Liver (tissue), 9 donors: ENCODE measurements around the gene AREL1. TPM values are rescaled to one million over a fixed set of nuclear protein-coding genes. Genes with fewer than 3 reads are reported as not detected.

ENCODE experiments used
- DNase-seq: peaks from one replicate; pipeline ENCODE4 v3.0.0-alpha.2; 2017; ENCODE audit warnings: low spot score
- H3K27ac ChIP-seq, 2 donors: one replicate each; pipeline ENCODE4 v1.7.0; 2013; ENCODE audit warnings: inconsistent platforms in 2 of 2, low read length in 2 of 2, control low read depth in 1 of 2, low read depth in 1 of 2, mild to moderate bottlenecking in 1 of 2
- H3K27me3 ChIP-seq, 4 donors: one replicate each; pipeline versions ENCODE4 v1.6.1 to v1.7.0; 2013; ENCODE audit warnings: low read length in 3 of 4, inconsistent platforms in 1 of 4, mild to moderate bottlenecking in 1 of 4, moderate library complexity in 1 of 4; ENCODE audit not compliant: control insufficient read depth in 4 of 4, insufficient read depth in 4 of 4
- H3K36me3 ChIP-seq, 4 donors: one replicate each; pipeline versions ENCODE4 v1.6.1 to v1.7.0; 2013; ENCODE audit warnings: low read length in 3 of 4, mild to moderate bottlenecking in 3 of 4, low read depth in 1 of 4, moderate library complexity in 1 of 4; ENCODE audit not compliant: control insufficient read depth in 4 of 4, insufficient read depth in 3 of 4
- H3K4me1 ChIP-seq, 4 donors: one replicate each; pipeline versions ENCODE4 v1.6.1 to v1.7.0; 2013; ENCODE audit warnings: low read length in 3 of 4, mild to moderate bottlenecking in 3 of 4, moderate library complexity in 1 of 4; ENCODE audit not compliant: control insufficient read depth in 4 of 4, insufficient read depth in 4 of 4
- H3K4me3 ChIP-seq, 3 donors: one replicate each; pipeline versions ENCODE4 v1.6.1 to v1.7.0; 2013; ENCODE audit warnings: low read length in 3 of 3, control low read depth in 1 of 3, low read depth in 1 of 3, mild to moderate bottlenecking in 1 of 3
- H3K9ac ChIP-seq, 2 donors: one replicate each; pipeline ENCODE4 v1.7.0; 2013; ENCODE audit warnings: low read length in 2 of 2, mild to moderate bottlenecking in 2 of 2, moderate library complexity in 2 of 2, control low read depth in 1 of 2, low read depth in 1 of 2
- H3K9me3 ChIP-seq, 4 donors: one replicate each; pipeline versions ENCODE4 v1.6.1 to v1.7.0; 2013; ENCODE audit warnings: low read length in 3 of 4; ENCODE audit not compliant: control insufficient read depth in 4 of 4
- EGR1 ChIP-seq, 2 donors: IDR thresholded peaks; 2 replicates each; pipeline ENCODE4 v1.6.1; 2016 to 2018; ENCODE audit warnings: antibody characterized with exemption in 2 of 2, low read depth in 2 of 2
- FOXA1 ChIP-seq: IDR thresholded peaks from 2 replicates; pipeline ENCODE4 v1.6.1; 2016; ENCODE audit warnings: antibody characterized with exemption
- FOXA2 ChIP-seq: IDR thresholded peaks from 2 replicates; pipeline ENCODE4 v1.6.1; 2016; ENCODE audit warnings: antibody characterized with exemption
- GABPA ChIP-seq, 2 donors: IDR thresholded peaks in 1 of 2; conservative IDR thresholded peaks in 1 of 2; 2 replicates each; pipeline ENCODE4 v1.6.1; 2016; ENCODE audit warnings: antibody characterized with exemption in 2 of 2, mild to moderate bottlenecking in 1 of 2, moderate library complexity in 1 of 2
- HNF4A ChIP-seq, 2 donors: conservative IDR thresholded peaks; 2 replicates each; pipeline ENCODE4 v1.6.1; 2016; ENCODE audit warnings: antibody characterized with exemption in 2 of 2, mild to moderate bottlenecking in 2 of 2
- HNF4G ChIP-seq: IDR thresholded peaks from 2 replicates; pipeline ENCODE4 v1.6.1; 2016; ENCODE audit warnings: antibody characterized with exemption
- JUND ChIP-seq, 2 donors: IDR thresholded peaks; 2 replicates each; pipeline ENCODE4 v1.6.1; 2016; ENCODE audit warnings: antibody characterized with exemption in 2 of 2
- MAX ChIP-seq: IDR thresholded peaks from 2 replicates; pipeline ENCODE4 v1.6.1; 2016; ENCODE audit warnings: antibody characterized with exemption
- NR2F2 ChIP-seq: IDR thresholded peaks from 2 replicates; pipeline ENCODE4 v1.6.1; 2016; ENCODE audit warnings: antibody characterized with exemption
- RAD21 ChIP-seq, 2 donors: IDR thresholded peaks; 2 replicates each; pipeline ENCODE4 v1.6.1; 2016; ENCODE audit warnings: antibody characterized with exemption in 2 of 2, mild to moderate bottlenecking in 2 of 2
- RXRA ChIP-seq, 2 donors: IDR thresholded peaks; 2 replicates each; pipeline ENCODE4 v1.6.1; 2017 to 2018; ENCODE audit warnings: antibody characterized with exemption in 2 of 2, mild to moderate bottlenecking in 1 of 2
- SP1 ChIP-seq: IDR thresholded peaks from 2 replicates; pipeline ENCODE4 v1.6.1; 2018; ENCODE audit warnings: antibody characterized with exemption, mild to moderate bottlenecking
- TAF1 ChIP-seq: conservative IDR thresholded peaks from 2 replicates; pipeline ENCODE4 v1.6.1; 2016; ENCODE audit warnings: antibody characterized with exemption, mild to moderate bottlenecking
- YY1 ChIP-seq: IDR thresholded peaks from 2 replicates; pipeline ENCODE4 v1.6.1; 2016; ENCODE audit warnings: antibody characterized with exemption, mild to moderate bottlenecking
- WGBS: extraction: QIAGEN DNeasy Blood & Tissue Kit; methylation state at CpG from one replicate; pipeline ENCODE4 v1.1.7; 2013; 5-methylcytosine and 5-hydroxymethylcytosine counted together
- polyA plus RNA-seq, 2 donors: library from polyadenylated mRNA; stranded (reverse) in 1 of 2; unstranded in 1 of 2; fragments of 200-250 nt in 1 of 2; fragments of >200 nt in 1 of 2; fragmentation: Nextera tagmentation in 1 of 2; extraction: Ambion mirVana in 1 of 2; gene quantifications; one replicate each; pipeline versions ENCODE4 v1.2.1 to v1.2.3, GENCODE V29; 2013 to 2015
- total RNA-seq, 2 donors: library from RNA; depleted of rRNA; stranded (reverse); fragments of >200 nt; gene quantifications; one replicate each; pipeline ENCODE4 v1.2.3, GENCODE V29; 2014
- TF ChIP-seq, protein P1 (sequence below): fragments of 150-350 bp; IDR thresholded peaks from 2 replicates; pipeline ENCODE4 v1.5.1; 2017; ENCODE audit warnings: improper control_type of control experiment, low read depth, low read length; ENCODE audit not compliant: missing input control
- TF ChIP-seq, protein P2 (sequence below): IDR thresholded peaks from 2 replicates; pipeline ENCODE4 v1.6.1; 2016; ENCODE audit warnings: antibody characterized with exemption
- TF ChIP-seq, protein P3 (sequence below): IDR thresholded peaks from 2 replicates; pipeline ENCODE4 v1.6.1; 2016; ENCODE audit warnings: antibody characterized with exemption
- TF ChIP-seq, protein P4 (sequence below): IDR thresholded peaks from 2 replicates; pipeline ENCODE4 v1.6.1; 2016; ENCODE audit warnings: antibody characterized with exemption, mild to moderate bottlenecking
- donor health status: healthy.
- donor health status: healthy.
- donor health status: healthy.
- donor health status: healthy.
- donor health status: healthy.

Gene AREL1
- total and polyA plus RNA-seq, 4 donors, result 5.6 to 26.6 (median 13.2) TPM

DNA sequence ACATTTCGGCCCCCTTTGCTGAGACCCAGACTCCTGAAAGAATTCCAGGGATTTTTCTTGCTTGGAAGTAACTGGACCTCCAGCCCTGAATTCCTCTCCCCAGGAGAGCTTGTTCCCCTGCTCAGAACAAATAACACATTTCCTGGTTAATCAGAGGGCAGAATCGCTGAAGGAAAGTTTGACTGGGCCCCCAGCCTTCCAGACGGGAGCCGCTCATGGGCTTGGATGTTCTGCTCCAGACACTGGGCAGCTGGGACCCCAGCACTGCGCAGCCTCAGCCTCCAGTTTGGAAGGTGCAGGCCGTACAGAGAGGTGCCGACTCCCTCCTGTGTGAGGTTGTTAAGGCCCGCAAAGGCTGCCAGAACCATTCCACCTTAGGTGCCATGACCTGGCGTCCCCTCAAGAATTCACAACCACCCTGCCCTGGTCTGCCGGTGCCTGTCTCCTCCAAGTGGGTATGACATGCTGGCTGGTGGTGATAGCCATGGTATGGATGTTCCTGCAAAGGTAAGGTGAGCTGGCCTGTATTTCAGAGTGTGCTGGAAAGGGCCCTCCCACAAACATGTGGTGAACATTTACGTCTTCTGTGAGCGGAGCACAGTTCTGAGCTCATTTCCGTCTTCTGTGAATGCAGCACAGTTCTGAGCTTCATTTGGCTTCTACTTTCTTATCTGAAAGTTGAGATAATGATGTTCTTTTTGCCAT lies 95.7 kb downstream of the AREL1 start:
- H3K4me3 ChIP-seq, result no peak overlapping the region
- H3K27me3 ChIP-seq, result no peaks in the 10 kb centered on the region
- H3K27ac ChIP-seq, result no peak overlapping the region
- no peaks in the 10 kb centered on the region for H3K9me3 ChIP-seq
- no peak for DNase-seq
- no peaks in the 10 kb centered on the region for H3K36me3 ChIP-seq
- H3K4me1 ChIP-seq, result peaks cover 9 to 20% (median 18%) of the 10 kb centered on the region in 4 donors
- no peak overlapping the region for H3K9ac ChIP-seq
- WGBS, result 93% methylated on average over 13 of the region's 13 CpGs
- TF ChIP-seq, protein P1, sequence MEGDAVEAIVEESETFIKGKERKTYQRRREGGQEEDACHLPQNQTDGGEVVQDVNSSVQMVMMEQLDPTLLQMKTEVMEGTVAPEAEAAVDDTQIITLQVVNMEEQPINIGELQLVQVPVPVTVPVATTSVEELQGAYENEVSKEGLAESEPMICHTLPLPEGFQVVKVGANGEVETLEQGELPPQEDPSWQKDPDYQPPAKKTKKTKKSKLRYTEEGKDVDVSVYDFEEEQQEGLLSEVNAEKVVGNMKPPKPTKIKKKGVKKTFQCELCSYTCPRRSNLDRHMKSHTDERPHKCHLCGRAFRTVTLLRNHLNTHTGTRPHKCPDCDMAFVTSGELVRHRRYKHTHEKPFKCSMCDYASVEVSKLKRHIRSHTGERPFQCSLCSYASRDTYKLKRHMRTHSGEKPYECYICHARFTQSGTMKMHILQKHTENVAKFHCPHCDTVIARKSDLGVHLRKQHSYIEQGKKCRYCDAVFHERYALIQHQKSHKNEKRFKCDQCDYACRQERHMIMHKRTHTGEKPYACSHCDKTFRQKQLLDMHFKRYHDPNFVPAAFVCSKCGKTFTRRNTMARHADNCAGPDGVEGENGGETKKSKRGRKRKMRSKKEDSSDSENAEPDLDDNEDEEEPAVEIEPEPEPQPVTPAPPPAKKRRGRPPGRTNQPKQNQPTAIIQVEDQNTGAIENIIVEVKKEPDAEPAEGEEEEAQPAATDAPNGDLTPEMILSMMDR, result no peak
- TF ChIP-seq FOXA1 (no peak), HNF4G (no peak), JUND (IDR thresholded peaks at IDR 0.05) (no peak), GABPA (IDR thresholded peaks at IDR 0.05 in 1 of 2, conservative IDR thresholded peaks at IDR 0.05 in 1 of 2) (no peak), YY1 (no peak)

GRCh38 chr14:74616507-74616906 lies 96.4 kb downstream of the AREL1 start:
- Histone ChIP-seq H3K4me3 (no peak overlapping the region), H3K4me1 (peaks cover 13 to 25% (median 24%) of the 10 kb centered on the region in 4 donors), H3K36me3 (no peaks in the 10 kb centered on the region), H3K27ac (no peak overlapping the region), H3K9ac (no peak overlapping the region), H3K27me3 (peaks cover 0 to 3% (median 0%) of the 10 kb centered on the region in 4 donors), H3K9me3 (no peaks in the 10 kb centered on the region)
- DNase-seq, result no peak
- 76% methylated on average over 4 of the region's 4 CpGs for WGBS
- TF ChIP-seq, protein P2, sequence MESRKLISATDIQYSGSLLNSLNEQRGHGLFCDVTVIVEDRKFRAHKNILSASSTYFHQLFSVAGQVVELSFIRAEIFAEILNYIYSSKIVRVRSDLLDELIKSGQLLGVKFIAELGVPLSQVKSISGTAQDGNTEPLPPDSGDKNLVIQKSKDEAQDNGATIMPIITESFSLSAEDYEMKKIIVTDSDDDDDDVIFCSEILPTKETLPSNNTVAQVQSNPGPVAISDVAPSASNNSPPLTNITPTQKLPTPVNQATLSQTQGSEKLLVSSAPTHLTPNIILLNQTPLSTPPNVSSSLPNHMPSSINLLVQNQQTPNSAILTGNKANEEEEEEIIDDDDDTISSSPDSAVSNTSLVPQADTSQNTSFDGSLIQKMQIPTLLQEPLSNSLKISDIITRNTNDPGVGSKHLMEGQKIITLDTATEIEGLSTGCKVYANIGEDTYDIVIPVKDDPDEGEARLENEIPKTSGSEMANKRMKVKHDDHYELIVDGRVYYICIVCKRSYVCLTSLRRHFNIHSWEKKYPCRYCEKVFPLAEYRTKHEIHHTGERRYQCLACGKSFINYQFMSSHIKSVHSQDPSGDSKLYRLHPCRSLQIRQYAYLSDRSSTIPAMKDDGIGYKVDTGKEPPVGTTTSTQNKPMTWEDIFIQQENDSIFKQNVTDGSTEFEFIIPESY, result no peak

GRCh38 chr14:74615735-74616134 lies 97.1 kb downstream of the AREL1 start:
- no peak overlapping the region for H3K27ac ChIP-seq
- peaks cover 13 to 29% (median 25%) of the 10 kb centered on the region in 4 donors for H3K4me1 ChIP-seq
- DNase-seq, result no peak
- H3K9me3 ChIP-seq, result no peaks in the 10 kb centered on the region
- H3K4me3 ChIP-seq, result no peak overlapping the region
- H3K9ac ChIP-seq, result no peak overlapping the region
- WGBS, result 95% methylated on average over 14 of the region's 14 CpGs
- peaks cover 0 to 10% (median 0%) of the 10 kb centered on the region in 4 donors for H3K27me3 ChIP-seq
- no peaks in the 10 kb centered on the region for H3K36me3 ChIP-seq
- TF ChIP-seq TAF1 (no peak), RAD21 (IDR thresholded peaks at IDR 0.05) (no peak), EGR1 (IDR thresholded peaks at IDR 0.05; ENCODE audit: low read depth in 2 of 2) (no peak), RXRA (IDR thresholded peaks at IDR 0.05) (no peak), GABPA (IDR thresholded peaks at IDR 0.05 in 1 of 2, conservative IDR thresholded peaks at IDR 0.05 in 1 of 2) (no peak), YY1 (no peak), JUND (IDR thresholded peaks at IDR 0.05) (no peak), HNF4G (no peak), NR2F2 (no peak), MAX (no peak), FOXA1 (no peak), HNF4A (conservative IDR thresholded peaks at IDR 0.05) (no peak), SP1 (no peak), FOXA2 (no peak)
- TF ChIP-seq, protein P2, result no peak
- TF ChIP-seq, protein P3, sequence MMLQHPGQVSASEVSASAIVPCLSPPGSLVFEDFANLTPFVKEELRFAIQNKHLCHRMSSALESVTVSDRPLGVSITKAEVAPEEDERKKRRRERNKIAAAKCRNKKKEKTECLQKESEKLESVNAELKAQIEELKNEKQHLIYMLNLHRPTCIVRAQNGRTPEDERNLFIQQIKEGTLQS, result no peak
- TF ChIP-seq, protein P4, sequence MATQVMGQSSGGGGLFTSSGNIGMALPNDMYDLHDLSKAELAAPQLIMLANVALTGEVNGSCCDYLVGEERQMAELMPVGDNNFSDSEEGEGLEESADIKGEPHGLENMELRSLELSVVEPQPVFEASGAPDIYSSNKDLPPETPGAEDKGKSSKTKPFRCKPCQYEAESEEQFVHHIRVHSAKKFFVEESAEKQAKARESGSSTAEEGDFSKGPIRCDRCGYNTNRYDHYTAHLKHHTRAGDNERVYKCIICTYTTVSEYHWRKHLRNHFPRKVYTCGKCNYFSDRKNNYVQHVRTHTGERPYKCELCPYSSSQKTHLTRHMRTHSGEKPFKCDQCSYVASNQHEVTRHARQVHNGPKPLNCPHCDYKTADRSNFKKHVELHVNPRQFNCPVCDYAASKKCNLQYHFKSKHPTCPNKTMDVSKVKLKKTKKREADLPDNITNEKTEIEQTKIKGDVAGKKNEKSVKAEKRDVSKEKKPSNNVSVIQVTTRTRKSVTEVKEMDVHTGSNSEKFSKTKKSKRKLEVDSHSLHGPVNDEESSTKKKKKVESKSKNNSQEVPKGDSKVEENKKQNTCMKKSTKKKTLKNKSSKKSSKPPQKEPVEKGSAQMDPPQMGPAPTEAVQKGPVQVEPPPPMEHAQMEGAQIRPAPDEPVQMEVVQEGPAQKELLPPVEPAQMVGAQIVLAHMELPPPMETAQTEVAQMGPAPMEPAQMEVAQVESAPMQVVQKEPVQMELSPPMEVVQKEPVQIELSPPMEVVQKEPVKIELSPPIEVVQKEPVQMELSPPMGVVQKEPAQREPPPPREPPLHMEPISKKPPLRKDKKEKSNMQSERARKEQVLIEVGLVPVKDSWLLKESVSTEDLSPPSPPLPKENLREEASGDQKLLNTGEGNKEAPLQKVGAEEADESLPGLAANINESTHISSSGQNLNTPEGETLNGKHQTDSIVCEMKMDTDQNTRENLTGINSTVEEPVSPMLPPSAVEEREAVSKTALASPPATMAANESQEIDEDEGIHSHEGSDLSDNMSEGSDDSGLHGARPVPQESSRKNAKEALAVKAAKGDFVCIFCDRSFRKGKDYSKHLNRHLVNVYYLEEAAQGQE, result no peak
